Keratinocyte (primary cell): ENCODE results near the gene BCAS3. TPM values are rescaled to one million over a fixed set of nuclear protein-coding genes. Genes with fewer than 3 reads are reported as not detected.

ENCODE experiments used
- DNase-seq: peaks from one replicate; pipeline ENCODE4 v3.0.0-alpha.2; 2011; ENCODE audit warnings: low read depth, missing footprints, low spot score
- FAIRE-seq: peaks from 2 replicates; lab custom pipeline; 2011; peaks lifted over from hg19 to GRCh38; lab: Jason Lieb, UNC
- H2AFZ ChIP-seq: 2 replicates; pipeline ENCODE4 v1.6.0; 2012; ENCODE audit warnings: low read length, control low read depth, inconsistent platforms; ENCODE audit not compliant: control insufficient read depth
- H3K27ac ChIP-seq: 2 replicates; pipeline ENCODE4 v1.5.1; 2011; ENCODE audit warnings: low read length; ENCODE audit not compliant: control insufficient read depth, insufficient read depth
- H3K27me3 ChIP-seq: 3 replicates; pipeline ENCODE4 v1.6.0; 2011; ENCODE audit warnings: low read length; ENCODE audit not compliant: control insufficient read depth, insufficient read depth; ENCODE audit errors: extremely low read depth
- H3K36me3 ChIP-seq, 2 experiments: 2 replicates in 1 of 2; 3 replicates in 1 of 2; pipeline ENCODE4 v1.5.1; 2011; ENCODE audit warnings: low read length in 2 of 2, mild to moderate bottlenecking in 1 of 2; ENCODE audit not compliant: control insufficient read depth in 2 of 2, insufficient read depth in 2 of 2; ENCODE audit errors: extremely low read depth in 1 of 2
- H3K4me1 ChIP-seq: 3 replicates; pipeline ENCODE4 v1.5.1; 2011; ENCODE audit warnings: low read length; ENCODE audit not compliant: control insufficient read depth, insufficient read depth; ENCODE audit errors: extremely low read depth
- H3K4me2 ChIP-seq: 3 replicates; pipeline ENCODE4 v1.6.0; 2011; ENCODE audit warnings: low read depth, low read length; ENCODE audit not compliant: control insufficient read depth, insufficient read depth; ENCODE audit errors: extremely low read depth
- H3K4me3 ChIP-seq, 3 experiments: fragments of 200-600 bp in 1 of 3; sonication (generic) in 1 of 3; 2 replicates in 2 of 3; 3 replicates in 1 of 3; pipeline ENCODE4 v1.5.1; 2011 to 2016; ENCODE audit warnings: low read length in 3 of 3, mild to moderate bottlenecking in 3 of 3, control low read depth in 2 of 3, inconsistent platforms in 1 of 3, low read depth in 1 of 3, mixed read lengths in 1 of 3, mixed run types in 1 of 3, moderate library complexity in 1 of 3; ENCODE audit not compliant: control insufficient read depth in 2 of 3, insufficient read depth in 2 of 3; ENCODE audit errors: extremely low read depth in 1 of 3
- H3K79me2 ChIP-seq: 2 replicates; pipeline ENCODE4 v1.6.0; 2012; ENCODE audit warnings: low read length; ENCODE audit not compliant: control insufficient read depth, insufficient read depth
- H3K9ac ChIP-seq: 3 replicates; pipeline ENCODE4 v1.6.0; 2011; ENCODE audit warnings: low read length; ENCODE audit not compliant: control insufficient read depth, insufficient read depth; ENCODE audit errors: extremely low read depth
- H3K9me1 ChIP-seq: 3 replicates; pipeline ENCODE4 v1.6.0; 2011; ENCODE audit warnings: low read length; ENCODE audit not compliant: control insufficient read depth, insufficient read depth; ENCODE audit errors: extremely low read depth
- H3K9me3 ChIP-seq: 2 replicates; pipeline ENCODE4 v1.5.1; 2012; ENCODE audit warnings: low read depth, low read length; ENCODE audit not compliant: control insufficient read depth
- H4K20me1 ChIP-seq: 3 replicates; pipeline ENCODE4 v1.6.0; 2011; ENCODE audit warnings: low read length; ENCODE audit not compliant: control insufficient read depth, insufficient read depth; ENCODE audit errors: extremely low read depth
- EZH2 ChIP-seq: IDR thresholded peaks from one replicate; pipeline ENCODE4 v1.6.1; 2012; ENCODE audit warnings: inconsistent platforms, mild to moderate bottlenecking, low read length, moderate library complexity
- dilution Hi-C: fragments of 300-500 bp; cut with MboI; formaldehyde crosslinking; loops from one replicate; pipeline ENCODE4 v1.7.0; 2020; ENCODE audit warnings: low sequenced_read_pairs; ENCODE audit not compliant: extremely low pct_ligation_motif_present
- polyA plus RNA-seq, 5 experiments: library from polyadenylated mRNA; depleted of rRNA in 3 of 5; stranded (reverse) in 3 of 5; stranded (forward) in 1 of 5; unstranded in 1 of 5; fragments of >200 nt; gene quantifications; 1 replicate in 1 of 5; 2 replicates in 3 of 5; 3 replicates in 1 of 5; pipeline versions ENCODE4 v1.2.1 to v1.2.3, GENCODE V29; 2011 to 2012; ENCODE audit warnings: missing spikeins in 2 of 5, low read depth in 1 of 5, low replicate concordance in 1 of 5
- TF ChIP-seq, protein P1 (sequence below), 3 experiments: IDR thresholded peaks in 1 of 3; conservative IDR thresholded peaks in 1 of 3; optimal IDR thresholded peaks in 1 of 3; 2 replicates in 2 of 3; 3 replicates in 1 of 3; pipeline versions ENCODE3 to v1.5.1; 2011; ENCODE audit warnings: low read length in 3 of 3, mild to moderate bottlenecking in 3 of 3, moderate library complexity in 2 of 3, control low read depth in 1 of 3, inconsistent platforms in 1 of 3; ENCODE audit not compliant: insufficient read depth in 2 of 3; ENCODE audit errors: extremely low read depth in 1 of 3

The BCAS3 gene
- polyA plus RNA-seq, 1 donor (not counting 4 experiments of a cell fraction or from before 2014, with no cell fraction given): 11.8 TPM

DNA sequence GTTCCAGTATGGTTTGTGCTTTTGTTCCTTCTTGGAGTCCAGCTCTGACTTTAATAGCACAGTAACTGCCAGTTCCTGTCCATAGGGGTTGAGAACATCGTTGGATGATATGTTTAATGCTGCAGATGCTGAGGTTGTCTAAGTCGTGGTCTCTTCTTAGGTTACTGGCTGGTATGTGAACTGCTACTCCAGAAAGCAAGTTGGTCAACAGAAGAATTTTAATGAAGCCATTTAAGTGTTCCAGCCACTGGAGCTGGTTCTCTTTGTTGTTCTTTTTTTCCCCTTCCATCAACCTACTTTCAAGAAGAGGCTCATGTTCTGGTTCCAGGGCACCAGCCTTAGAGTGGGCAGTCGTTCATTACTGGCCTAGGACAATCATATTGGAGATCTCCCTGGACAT, 581.7 kb downstream of the BCAS3 start:
- Histone ChIP-seq H3K9me1 (no peaks in the 10 kb centered on the region), H3K4me2 (no peak overlapping the region), H3K4me1 (no peaks in the 10 kb centered on the region), H3K27ac (no peak overlapping the region), H3K36me3 (no peaks in the 10 kb centered on the region), H3K9me3 (no peaks in the 10 kb centered on the region), H3K9ac (no peak overlapping the region), H3K27me3 (peaks cover 5% of the 10 kb centered on the region), H3K79me2 (no peaks in the 10 kb centered on the region), H2AFZ (no peak overlapping the region), H3K4me3 (no peak overlapping the region), H4K20me1 (no peaks in the 10 kb centered on the region)
- dilution Hi-C loops: no loop called here
- FAIRE-seq (no peak), DNase-seq (no peak)
- TF ChIP-seq EZH2: no peak
- TF ChIP-seq, protein P1, sequence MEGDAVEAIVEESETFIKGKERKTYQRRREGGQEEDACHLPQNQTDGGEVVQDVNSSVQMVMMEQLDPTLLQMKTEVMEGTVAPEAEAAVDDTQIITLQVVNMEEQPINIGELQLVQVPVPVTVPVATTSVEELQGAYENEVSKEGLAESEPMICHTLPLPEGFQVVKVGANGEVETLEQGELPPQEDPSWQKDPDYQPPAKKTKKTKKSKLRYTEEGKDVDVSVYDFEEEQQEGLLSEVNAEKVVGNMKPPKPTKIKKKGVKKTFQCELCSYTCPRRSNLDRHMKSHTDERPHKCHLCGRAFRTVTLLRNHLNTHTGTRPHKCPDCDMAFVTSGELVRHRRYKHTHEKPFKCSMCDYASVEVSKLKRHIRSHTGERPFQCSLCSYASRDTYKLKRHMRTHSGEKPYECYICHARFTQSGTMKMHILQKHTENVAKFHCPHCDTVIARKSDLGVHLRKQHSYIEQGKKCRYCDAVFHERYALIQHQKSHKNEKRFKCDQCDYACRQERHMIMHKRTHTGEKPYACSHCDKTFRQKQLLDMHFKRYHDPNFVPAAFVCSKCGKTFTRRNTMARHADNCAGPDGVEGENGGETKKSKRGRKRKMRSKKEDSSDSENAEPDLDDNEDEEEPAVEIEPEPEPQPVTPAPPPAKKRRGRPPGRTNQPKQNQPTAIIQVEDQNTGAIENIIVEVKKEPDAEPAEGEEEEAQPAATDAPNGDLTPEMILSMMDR (optimal IDR thresholded peaks at IDR 0.05 in 1 of 3, IDR thresholded peaks at IDR 0.05 in 1 of 3, conservative IDR thresholded peaks at IDR 0.05 in 1 of 3; ENCODE audit: extremely low read depth in 1 of 3, insufficient read depth in 2 of 3, low read length in 3 of 3): no peak

DNA sequence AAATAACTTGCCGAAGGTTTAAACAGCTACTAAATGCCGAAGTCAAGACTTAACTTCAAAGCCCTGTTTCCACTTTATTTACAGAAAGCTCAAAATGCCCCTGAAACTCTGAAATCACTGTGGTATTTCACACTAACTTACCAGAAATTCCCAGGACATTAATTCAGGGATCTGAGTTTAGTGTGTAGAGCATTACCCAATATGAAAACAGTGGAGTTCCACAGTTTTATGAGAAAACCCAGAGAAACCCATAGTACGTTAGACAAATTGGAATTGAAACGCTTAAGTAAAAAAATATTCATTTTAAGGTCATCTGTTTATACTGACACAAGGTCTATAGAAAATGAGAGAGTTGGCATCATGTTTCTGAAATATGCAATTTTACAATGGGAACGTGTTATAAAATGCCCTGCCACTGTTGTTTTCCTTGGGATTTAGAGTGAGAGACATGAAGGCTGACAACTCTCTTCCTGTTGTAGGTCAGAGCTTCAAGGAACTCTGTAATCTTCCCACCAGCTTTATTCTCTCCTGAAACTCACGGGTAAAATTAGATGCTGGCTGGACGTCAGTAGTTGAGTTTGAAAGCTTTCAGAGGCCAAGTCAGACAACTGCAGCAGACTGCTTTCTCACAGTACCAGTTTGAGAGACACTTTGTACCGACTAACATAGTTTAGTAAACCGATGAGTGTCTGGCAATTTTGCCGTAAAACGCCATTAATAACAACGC, 582.6 kb downstream of the BCAS3 start:
- Histone ChIP-seq H3K4me2 (no peak overlapping the region), H3K36me3 (no peaks in the 10 kb centered on the region)
- DNase-seq: no peak

More for the DNA sequence above, 582.6 kb downstream of the BCAS3 start:
- Histone ChIP-seq H3K4me3 (no peak overlapping the region), H3K79me2 (no peaks in the 10 kb centered on the region), H3K9me1 (no peaks in the 10 kb centered on the region), H4K20me1 (no peaks in the 10 kb centered on the region), H3K27ac (no peak overlapping the region), H3K9me3 (no peaks in the 10 kb centered on the region), H3K4me1 (no peaks in the 10 kb centered on the region), H3K27me3 (peaks cover 5% of the 10 kb centered on the region), H3K9ac (no peak overlapping the region), H2AFZ (no peak overlapping the region)
- TF ChIP-seq, protein P1 (optimal IDR thresholded peaks at IDR 0.05 in 1 of 3, IDR thresholded peaks at IDR 0.05 in 1 of 3, conservative IDR thresholded peaks at IDR 0.05 in 1 of 3; ENCODE audit: extremely low read depth in 1 of 3, insufficient read depth in 2 of 3, low read length in 3 of 3): no peak
- TF ChIP-seq EZH2: no peak
- dilution Hi-C loops: no loop called here
- no peak for FAIRE-seq
